Body of pancreas (tissue), 4 donors: ENCODE measurements around the gene MOCS1. TPM values are rescaled to one million over a fixed set of nuclear protein-coding genes. Genes with fewer than 3 reads are reported as not detected.
A peak's percentile ranks its signal among the peaks of the same experiment; 100 is the strongest.

ENCODE experiments used
- ATAC-seq: fragments of 150-250 bp; one replicate; pipeline ENCODE4 v1.9.1; 2016
- DNase-seq, 4 donors: peaks; one replicate each; pipeline ENCODE4 v3.0.0-alpha.2; 2019
- H3K27ac ChIP-seq, 4 donors: fragments of 200-600 bp; sonication (generic); 1 replicate in 3 of 4; 2 replicates in 1 of 4; pipeline versions ENCODE4 v1.5.1 to v1.6.1; 2016 to 2019; ENCODE audit warnings: mild to moderate bottlenecking in 1 of 4, mixed read lengths in 1 of 4, moderate library complexity in 1 of 4
- H3K27me3 ChIP-seq, 2 donors: fragments of 200-600 bp; sonication (generic); one replicate each; pipeline ENCODE4 v1.6.0; 2016; ENCODE audit warnings: mild to moderate bottlenecking in 1 of 2
- H3K36me3 ChIP-seq, 2 donors: fragments of 200-600 bp; sonication (generic); replicated peaks in 1 of 2; 2 replicates each; pipeline ENCODE4 v1.5.1; 2016; ENCODE audit warnings: low read depth in 2 of 2; ENCODE audit not compliant: insufficient read depth in 1 of 2
- H3K4me1 ChIP-seq: fragments of 200-600 bp; sonication (generic); one replicate; pipeline ENCODE4 v1.6.0; 2016
- H3K4me3 ChIP-seq, 2 donors: fragments of 200-600 bp; sonication (generic); 1 replicate in 1 of 2; 2 replicates in 1 of 2; pipeline ENCODE4 v1.5.1; 2016 to 2019
- H3K9me3 ChIP-seq, 3 donors: fragments of 200-600 bp; sonication (generic); 1 replicate in 2 of 3; 2 replicates in 1 of 3; pipeline ENCODE4 v1.5.1; 2016
- POLR2A ChIP-seq, 3 donors: fragments of 450-650 bp; IDR thresholded peaks; one replicate each; pipeline ENCODE4 v1.6.1; 2016; ENCODE audit warnings: antibody characterized with exemption in 3 of 3, mild to moderate bottlenecking in 2 of 3
- WGBS, 2 donors: methylation state at CpG; one replicate each; pipeline ENCODE4 v1.1.5; 2017; 5-methylcytosine and 5-hydroxymethylcytosine counted together
- intact Hi-C: fragments of 100-400 bp; cut with DNase I; formaldehyde crosslinking; loops from one replicate; pipeline ENCODE4 v1.15.1; 2023
- total RNA-seq, 2 donors: library from RNA; depleted of rRNA; stranded (reverse); fragments of >200 nt; gene quantifications; one replicate each; pipeline ENCODE4 v1.1.0, GENCODE V29; 2016
- TF ChIP-seq, protein P1 (sequence below), 7 experiments: fragments of 450-650 bp in 4 of 7; fragments of 200-600 bp in 3 of 7; sonication (generic) in 3 of 7; IDR thresholded peaks; one replicate each; pipeline ENCODE4 v1.5.1; 2016 to 2019; ENCODE audit warnings: antibody characterized with exemption in 7 of 7

Gene MOCS1
- total RNA-seq, 2 donors from 2014 or later = 15.0 to 21.1 TPM

GRCh38 chr6:39923861-39924260 is 10.4 kb downstream of the MOCS1 start:
- no peak for ATAC-seq
- Histone ChIP-seq H3K27ac (peak overlapping the region in 3 of 4 donors; percentile 52 to 72 (median 58)), H3K4me1 (peaks cover 50% of the 10 kb centered on the region), H3K4me3 (no peak overlapping the region), H3K27me3 (no peaks in the 10 kb centered on the region), H3K36me3 (no peaks in the 10 kb centered on the region), H3K9me3 (no peaks in the 10 kb centered on the region)
- no peak for DNase-seq
- intact Hi-C loops = no loop called here
- 63 to 67% methylated on average over 6 of the region's 6 CpGs for WGBS, 2 donors
- TF ChIP-seq, protein P1, sequence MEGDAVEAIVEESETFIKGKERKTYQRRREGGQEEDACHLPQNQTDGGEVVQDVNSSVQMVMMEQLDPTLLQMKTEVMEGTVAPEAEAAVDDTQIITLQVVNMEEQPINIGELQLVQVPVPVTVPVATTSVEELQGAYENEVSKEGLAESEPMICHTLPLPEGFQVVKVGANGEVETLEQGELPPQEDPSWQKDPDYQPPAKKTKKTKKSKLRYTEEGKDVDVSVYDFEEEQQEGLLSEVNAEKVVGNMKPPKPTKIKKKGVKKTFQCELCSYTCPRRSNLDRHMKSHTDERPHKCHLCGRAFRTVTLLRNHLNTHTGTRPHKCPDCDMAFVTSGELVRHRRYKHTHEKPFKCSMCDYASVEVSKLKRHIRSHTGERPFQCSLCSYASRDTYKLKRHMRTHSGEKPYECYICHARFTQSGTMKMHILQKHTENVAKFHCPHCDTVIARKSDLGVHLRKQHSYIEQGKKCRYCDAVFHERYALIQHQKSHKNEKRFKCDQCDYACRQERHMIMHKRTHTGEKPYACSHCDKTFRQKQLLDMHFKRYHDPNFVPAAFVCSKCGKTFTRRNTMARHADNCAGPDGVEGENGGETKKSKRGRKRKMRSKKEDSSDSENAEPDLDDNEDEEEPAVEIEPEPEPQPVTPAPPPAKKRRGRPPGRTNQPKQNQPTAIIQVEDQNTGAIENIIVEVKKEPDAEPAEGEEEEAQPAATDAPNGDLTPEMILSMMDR (IDR thresholded peaks at IDR 0.05) = no peak
- no peak for TF ChIP-seq POLR2A (IDR thresholded peaks at IDR 0.05)

- H3K4me3 ChIP-seq = no peak overlapping the region
- no peaks in the 10 kb centered on the region for H3K27me3 ChIP-seq
- H3K36me3 ChIP-seq = no peaks in the 10 kb centered on the region
- no peaks in the 10 kb centered on the region for H3K9me3 ChIP-seq
- WGBS, 2 donors = 15% methylated on average over 5 of the region's 5 CpGs; no CpG with 5 or more reads in 1 of the 2 donors
- intact Hi-C loops = no loop called here
- peak; percentile 90 for ATAC-seq
- H3K4me1 ChIP-seq = peaks cover 52% of the 10 kb centered on the region
- H3K27ac ChIP-seq = peak overlapping the region in 3 of 4 donors; percentile 52 to 72 (median 58)
- DNase-seq = peak; percentile 66 to 96 (median 90)
- no peak for TF ChIP-seq POLR2A (IDR thresholded peaks at IDR 0.05)
- TF ChIP-seq, protein P1 (IDR thresholded peaks at IDR 0.05) = no peak
Observed at GRCh38 chr6:39923394-39923793, 10.9 kb downstream of the MOCS1 start.

GRCh38 chr6:39922821-39923220 is 11.4 kb downstream of the MOCS1 start:
- peak overlapping the region in 2 of 4 donors; percentile 58 to 72 for H3K27ac ChIP-seq
- H3K9me3 ChIP-seq = no peaks in the 10 kb centered on the region
- DNase-seq (no peak), ATAC-seq (no peak)
- 82 to 94% methylated on average over 5 of the region's 5 CpGs for WGBS, 2 donors
- TF ChIP-seq, protein P1 (IDR thresholded peaks at IDR 0.05) = no peak
- no peak for TF ChIP-seq POLR2A (IDR thresholded peaks at IDR 0.05)
- peaks cover 57% of the 10 kb centered on the region for H3K4me1 ChIP-seq
- no peaks in the 10 kb centered on the region for H3K27me3 ChIP-seq
- no peak overlapping the region for H3K4me3 ChIP-seq
- intact Hi-C loops = no loop called here
- no peaks in the 10 kb centered on the region for H3K36me3 ChIP-seq

GRCh38 chr6:39920157-39920556 is 14.1 kb downstream of the MOCS1 start:
- DNase-seq = no peak
- intact Hi-C loops = no loop called here
- 12 to 36% methylated on average over 3 of the region's 3 CpGs for WGBS, 2 donors
- peak overlapping the region in 3 of 4 donors; percentile 23 to 59 (median 51) for H3K27ac ChIP-seq
- peaks cover 57% of the 10 kb centered on the region for H3K4me1 ChIP-seq
- no peak overlapping the region for H3K4me3 ChIP-seq
- no peaks in the 10 kb centered on the region for H3K27me3 ChIP-seq
- no peak for TF ChIP-seq POLR2A (IDR thresholded peaks at IDR 0.05)
- TF ChIP-seq, protein P1 (IDR thresholded peaks at IDR 0.05) = no peak
- H3K9me3 ChIP-seq = no peaks in the 10 kb centered on the region
- no peaks in the 10 kb centered on the region for H3K36me3 ChIP-seq
- peak; percentile 60 for ATAC-seq

DNA sequence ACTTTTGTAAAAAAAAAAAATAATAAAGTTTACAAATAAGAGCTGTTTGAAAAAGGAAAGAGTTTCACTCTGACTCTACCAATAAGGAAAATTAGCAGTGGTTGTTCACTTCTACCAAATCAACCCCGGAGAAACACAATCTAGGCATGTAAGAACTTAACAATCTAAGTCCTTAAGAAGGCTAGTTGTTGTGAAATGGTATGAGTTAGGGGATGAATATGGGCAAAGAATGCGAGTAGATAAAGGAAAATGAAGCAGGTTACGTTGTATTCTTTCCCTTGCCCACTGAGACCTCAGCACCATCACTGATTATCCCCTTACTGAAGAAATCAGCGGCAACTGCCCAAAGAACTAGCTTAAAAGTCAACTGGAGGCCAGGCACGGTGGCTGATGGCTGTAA is 15.4 kb downstream of the MOCS1 start:
- Histone ChIP-seq H3K9me3 (no peaks in the 10 kb centered on the region), H3K4me1 (peaks cover 44% of the 10 kb centered on the region), H3K27ac (peak overlapping the region in 1 of 4 donors; percentile 47), H3K36me3 (peaks cover 0 to 2% of the 10 kb centered on the region in 2 donors), H3K4me3 (no peak overlapping the region), H3K27me3 (no peaks in the 10 kb centered on the region)
- DNase-seq (no peak), ATAC-seq (no peak)
- TF ChIP-seq POLR2A (IDR thresholded peaks at IDR 0.05) = no peak
- TF ChIP-seq, protein P1 (IDR thresholded peaks at IDR 0.05) = no peak
- intact Hi-C loops = no loop called here
- 90 to 92% methylated on average over 5 of the region's 5 CpGs for WGBS, 2 donors
